NCI-H2029 treated with DMSO at 0.1 percent for 48 hours (cell line): ENCODE data around the gene GRM5.
"Not testable (repeated sequence)": the region's sequence is repeated elsewhere in the genome, so short reads cannot be mapped to it uniquely, and the experiment has no call there.

Experiments
- DNase-seq: peaks from one replicate; lab custom pipeline; 2025; lab: John Stamatoyannopoulos, UW

GRM5 gene

DNA sequence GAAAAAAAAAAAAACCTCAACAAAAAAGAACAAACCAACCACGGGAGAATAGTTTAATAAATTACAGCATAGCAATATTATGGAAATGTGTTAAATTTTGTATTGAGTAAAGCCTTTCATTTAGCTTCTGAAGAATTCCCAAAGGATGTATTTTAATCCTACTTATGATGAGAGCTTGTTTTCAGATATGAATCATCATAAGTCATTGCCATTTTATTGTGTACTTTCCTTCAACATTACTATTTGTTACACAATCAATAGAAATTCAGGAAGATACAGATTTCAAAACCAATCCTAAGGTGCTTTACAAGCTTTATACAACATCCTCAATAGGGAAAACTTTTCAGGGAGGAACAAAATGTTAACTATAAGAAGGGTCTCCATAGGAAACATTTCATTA is 527.7 kb downstream of the GRM5 start:
- no peak for DNase-seq

DNA sequence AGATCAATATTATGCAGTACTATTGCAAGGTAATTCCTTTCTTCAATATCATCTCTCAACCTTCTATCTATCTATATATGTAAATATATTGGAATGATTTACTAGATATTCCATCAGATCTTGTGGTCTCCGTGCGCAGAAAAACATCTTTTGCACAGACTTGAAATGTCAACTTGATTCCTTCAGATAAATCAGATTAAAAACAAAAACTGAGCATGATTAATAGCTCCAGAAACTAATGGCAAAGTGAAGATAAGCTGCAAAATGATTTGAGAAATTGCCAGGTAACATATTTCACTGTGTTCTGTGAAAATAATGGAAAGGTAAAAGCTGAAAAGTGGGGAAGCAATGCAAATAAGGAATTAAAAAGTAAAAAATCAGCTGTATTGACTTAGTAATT is 528.2 kb downstream of the GRM5 start:
- no peak for DNase-seq

DNA sequence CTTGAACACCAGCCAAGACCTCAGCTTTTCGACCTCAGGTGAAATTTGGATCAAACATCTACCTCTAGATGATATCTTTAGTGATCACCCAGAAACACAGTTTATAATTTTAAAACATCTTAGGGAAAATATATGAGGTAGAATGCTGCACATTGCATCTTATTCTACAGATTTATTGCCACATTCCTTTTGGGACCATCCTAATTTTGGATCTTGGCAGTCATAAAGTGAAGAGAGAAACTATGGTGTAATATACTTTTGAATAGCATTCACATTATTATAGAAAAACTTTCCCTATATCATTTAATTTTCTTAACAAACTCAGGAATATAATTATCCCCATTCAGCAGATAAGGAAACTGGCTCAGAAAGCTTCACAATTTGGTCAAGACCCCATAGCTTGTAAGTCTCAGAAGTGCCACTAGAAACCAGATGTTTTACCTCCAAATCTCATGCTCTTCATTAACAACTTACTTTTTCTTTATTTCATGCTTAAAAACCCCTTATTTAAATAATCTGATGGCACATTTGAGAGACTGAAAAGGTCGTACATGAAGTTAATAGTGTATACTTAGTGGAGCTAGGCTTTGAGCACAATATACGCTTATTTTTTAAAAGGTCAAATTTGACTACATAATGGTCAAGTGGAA is 529.0 kb downstream of the GRM5 start:
- DNase-seq = no peak

DNA sequence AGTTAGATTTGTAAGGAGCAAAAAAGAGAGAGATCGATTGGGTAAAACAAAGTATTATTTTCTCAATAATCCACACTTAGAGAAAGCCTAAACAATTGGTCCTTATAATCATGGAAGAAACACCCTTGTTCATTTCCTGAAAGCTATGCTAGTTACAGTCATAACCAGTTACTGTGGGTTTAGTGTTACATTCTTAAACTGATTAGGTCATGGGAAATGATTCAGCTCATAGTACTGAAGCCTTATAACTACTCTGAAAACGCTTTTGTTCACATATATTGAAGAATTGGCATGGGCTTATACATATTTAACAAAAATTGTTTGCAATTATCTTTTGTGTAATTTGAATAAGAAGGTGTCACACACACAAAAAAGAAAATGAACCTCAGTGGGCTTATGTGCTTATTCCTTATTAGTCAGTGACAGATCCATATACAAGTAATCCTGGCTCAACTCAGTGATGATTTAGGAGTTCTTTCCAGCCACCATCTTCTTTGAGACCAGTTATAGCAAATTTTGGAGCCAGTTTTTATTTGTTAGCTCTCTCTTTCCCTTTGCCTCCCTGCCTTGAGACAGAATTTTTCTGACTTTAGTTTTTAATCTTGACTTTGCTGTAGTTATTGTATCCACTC is 529.8 kb downstream of the GRM5 start:
- peak; percentile 6 for DNase-seq

DNA sequence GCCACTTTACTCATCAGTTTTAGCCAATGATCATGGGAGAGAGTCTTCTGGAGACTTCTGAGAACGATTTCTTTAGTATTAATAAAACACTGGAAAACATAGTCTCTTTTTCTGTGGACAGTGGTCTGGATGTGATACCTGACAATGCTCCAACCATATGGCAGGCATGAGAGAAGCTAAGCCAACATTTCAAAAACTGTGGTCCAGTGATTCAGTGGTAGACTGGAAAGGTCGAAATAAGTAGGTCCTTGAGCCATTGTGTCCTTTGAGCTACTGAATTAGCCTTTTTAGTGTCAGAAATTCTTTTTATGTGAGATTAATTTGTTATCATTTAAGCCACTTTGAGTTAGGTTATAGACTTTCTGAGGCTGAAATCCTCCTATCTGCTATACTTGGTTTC is 530.5 kb downstream of the GRM5 start:
- DNase-seq = no peak

DNA sequence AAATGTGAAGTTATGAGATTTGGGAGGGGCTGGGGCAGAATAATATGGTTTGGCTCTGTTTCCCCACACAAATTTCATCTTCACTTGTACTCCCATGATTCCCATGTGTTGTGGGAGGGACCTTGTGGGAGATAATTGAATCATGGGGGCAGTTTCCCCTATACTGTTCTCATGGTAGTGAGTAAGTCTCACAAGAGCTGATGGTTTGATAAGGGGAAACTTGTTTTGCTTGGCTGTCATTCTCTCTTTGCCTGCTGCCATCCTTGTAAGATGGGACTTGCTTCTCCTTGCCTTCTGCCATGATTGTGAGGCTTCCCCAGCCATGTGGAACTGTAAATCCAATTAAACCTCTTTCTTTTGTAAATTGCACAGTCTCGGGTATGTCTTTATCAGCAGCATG is 531.1 kb downstream of the GRM5 start:
- DNase-seq = not testable (repeated sequence)

DNA sequence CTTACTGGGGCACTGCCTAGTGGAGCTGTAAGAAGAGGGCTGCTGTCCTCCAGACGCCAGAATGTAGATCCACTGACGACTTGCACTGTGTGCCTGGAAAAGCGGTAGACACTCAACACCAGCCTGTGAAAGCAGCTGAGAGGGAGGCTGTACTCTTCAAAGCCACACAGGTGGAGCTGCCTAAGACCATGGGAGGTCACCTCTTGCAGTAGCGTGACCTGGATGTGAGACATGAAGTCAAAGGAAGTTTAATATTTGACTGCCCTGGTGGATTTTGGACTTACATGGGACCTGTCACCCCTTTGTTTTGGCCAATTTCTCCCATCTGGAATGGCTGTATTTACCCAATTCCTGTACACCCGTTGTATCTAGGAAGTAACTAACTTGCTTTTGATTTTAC is 531.6 kb downstream of the GRM5 start:
- no peak for DNase-seq

DNA sequence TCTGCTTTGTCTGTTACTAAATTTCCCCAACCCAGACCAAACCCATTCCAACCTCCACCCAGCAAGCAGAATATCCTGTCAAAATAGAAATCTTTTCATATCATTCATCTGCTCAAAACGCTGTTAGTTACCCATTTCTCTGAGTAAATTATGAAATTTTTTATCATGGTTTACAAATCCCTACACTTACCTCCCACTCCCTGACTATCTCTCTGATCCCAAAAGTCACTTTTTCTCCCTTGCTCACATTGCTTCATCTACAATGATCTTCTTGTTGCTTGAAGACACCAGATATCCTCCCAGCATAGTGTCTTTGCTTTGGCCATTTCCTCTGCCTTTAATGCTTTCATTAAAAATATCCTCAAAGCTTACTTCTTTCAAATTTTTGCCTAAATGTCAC is 532.8 kb downstream of the GRM5 start:
- no peak for DNase-seq

DNA sequence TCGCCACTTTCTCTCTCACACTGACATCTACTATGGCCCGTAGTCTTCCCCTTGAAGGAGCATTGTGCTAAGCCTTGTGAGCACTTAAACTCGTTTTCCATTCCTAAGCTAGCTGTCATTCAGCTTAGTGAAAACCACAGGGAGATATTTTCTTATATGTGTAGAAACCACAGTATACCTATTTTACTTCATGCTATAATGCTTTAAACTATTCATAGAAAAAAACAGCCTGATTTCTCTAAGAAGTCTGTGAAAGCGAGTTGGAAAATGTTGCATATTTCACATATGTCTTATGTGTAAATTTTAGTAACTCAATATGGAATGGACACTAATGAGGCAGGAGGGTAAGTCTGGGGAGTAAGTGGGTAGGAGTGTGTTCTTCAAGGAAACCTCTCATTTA is 534.0 kb downstream of the GRM5 start:
- DNase-seq = no peak

DNA sequence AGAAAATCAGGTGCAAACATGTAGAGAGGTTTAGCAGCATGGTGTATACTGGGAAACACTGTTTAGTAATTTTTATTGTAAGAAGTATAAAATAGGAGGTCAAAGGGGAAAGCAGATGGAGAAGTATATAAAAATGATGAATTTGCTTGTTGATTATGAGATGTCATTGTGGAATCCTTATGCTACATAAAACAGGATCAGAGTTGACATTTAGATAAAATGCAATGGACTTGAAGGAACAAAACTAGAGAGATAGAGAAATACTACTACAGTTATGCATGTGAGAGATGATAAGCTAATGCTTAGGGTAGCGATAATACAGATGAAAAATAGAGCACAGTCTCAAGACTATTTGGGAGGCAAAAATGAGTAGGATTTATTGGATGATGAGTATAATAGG is 536.4 kb downstream of the GRM5 start:
- no peak for DNase-seq

DNA sequence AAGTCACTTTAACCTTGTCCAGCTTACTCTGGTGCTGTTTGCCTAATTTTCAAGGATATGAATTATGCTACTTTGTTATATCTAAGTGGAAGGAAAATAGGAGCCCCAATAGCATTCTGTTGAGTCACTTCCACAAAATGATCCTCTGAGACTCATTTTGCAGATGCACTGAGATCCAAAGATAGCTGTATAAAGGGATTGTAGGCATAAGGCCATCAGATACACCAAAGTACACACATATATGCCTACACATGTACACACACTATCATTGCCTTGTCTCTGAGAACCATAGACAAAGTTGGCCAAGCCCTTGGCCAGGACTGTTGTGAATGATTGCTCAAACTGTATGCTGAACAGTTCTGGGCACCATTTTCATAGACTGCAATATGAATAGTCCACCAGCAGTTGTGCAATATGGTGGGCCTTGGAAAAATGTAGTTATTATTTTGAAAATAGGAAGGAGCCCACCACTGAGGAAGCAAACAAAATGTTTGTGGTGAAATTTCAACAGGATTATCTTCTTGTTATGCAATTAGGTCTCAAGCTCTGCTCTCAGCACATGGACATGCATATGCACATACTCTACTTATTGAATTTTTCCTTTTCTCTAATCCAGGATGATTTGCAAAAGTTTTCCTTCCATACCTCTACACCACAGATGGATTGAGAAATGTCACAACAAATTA is 542.3 kb downstream of the GRM5 start:
- no peak for DNase-seq

DNA sequence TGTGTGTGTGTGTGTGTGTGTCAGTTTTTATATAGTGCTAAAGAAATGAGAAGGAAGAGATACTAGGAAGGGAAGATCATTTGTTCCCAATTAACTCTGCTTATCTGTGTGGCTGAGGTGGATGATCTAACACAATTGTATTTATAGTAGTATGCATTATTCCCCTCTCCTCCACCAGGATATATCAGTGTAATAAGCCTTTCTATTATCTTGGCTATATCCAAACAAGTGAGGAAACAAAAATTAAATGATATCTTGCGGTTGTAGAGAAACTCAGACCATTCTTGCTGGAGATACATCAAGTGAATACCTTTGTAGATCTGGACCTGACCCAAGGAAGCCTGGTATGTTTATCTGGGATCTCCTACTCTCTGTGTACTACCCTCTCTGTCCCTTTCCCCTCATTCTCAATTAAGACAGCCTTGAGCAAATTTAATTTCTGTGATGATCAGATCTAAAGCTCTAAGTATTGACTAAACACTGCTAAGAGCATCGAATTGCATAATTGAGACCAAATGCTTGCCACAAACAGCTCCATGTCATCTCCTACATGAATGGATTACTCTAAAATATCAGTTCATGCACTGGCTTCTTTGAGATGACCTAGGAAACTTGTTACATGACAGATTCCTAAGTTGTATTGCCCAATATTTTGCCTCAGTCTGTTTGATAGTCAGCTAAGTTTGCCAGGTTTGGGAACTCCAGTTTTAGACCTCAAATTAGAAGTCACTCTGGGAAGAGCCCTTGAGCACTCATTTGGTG is 543.0 kb downstream of the GRM5 start:
- DNase-seq = no peak

DNA sequence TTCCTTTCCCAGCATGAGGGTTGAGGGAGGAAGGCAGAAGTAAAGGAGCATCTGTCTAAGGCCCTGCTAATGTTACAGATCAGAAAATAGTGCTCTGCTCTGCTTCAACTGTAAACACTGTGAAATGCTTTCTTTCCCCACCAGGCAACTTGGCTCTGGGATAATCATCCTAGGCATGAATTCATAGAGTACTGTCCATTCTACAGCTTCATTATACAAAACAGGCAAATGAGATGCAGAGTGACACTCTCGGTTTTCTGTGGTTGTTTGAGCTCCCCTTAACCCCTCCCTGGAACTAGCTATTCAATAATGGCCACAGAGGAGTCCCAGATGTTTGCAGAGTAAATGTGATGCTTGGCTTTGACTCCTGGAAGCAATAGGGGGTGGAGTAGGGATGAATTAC is 544.0 kb downstream of the GRM5 start:
- no peak for DNase-seq

DNA sequence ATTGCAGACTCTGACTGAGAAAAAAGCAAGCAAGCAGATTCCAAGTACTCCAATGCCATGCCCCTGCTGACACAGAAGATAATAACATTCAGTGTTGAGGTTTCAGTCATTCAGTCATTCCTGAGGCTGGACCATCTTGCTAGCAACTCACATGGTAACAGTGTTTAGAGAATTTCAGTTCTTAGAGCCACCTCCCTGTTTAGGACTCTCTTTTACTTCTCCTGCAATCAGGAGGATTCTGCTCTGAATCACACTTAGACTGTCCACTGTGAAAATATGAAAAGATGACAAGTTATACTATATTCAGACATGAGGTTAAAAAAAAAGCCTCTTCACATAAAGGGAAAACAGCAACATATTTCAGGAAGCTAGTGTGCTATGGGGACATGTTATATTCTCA is 544.4 kb downstream of the GRM5 start:
- DNase-seq = no peak

DNA sequence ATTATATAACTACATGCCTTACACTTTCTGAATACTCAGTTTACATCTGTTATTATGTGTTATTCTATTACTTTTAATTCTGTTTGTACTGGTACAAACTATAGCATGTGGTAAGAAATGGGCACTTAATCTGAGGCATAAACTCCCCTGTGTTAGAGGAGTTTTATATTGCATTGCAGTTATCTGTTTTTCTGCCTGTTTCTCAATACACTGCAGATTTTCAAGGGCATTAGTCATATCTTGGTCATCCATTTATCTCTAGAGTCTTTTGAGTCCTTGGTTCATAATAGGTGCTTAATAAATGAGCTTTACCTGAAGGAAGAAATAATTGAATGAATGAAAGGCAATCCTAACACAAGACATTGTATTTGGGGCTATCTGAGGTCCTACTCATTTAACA is 545.4 kb downstream of the GRM5 start:
- DNase-seq = no peak

DNA sequence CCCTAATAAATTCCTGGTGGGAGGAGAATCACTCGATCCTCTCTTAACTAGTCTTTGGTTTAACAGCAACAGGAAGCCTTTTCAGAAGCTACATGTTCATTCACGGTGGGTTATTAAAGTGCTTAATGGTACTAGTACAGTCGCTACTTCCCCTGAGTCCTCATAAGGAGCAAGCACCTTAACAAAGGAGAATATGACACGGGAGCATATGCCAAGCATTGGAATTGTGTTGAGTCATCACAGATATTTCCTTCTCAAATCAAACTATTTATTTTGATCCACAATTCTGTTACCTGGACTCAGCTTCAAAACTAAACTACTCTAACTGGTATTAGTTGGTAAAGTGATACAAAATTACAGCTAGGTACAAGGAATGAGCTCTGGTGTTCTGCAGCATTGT is 550.8 kb downstream of the GRM5 start:
- DNase-seq = no peak

DNA sequence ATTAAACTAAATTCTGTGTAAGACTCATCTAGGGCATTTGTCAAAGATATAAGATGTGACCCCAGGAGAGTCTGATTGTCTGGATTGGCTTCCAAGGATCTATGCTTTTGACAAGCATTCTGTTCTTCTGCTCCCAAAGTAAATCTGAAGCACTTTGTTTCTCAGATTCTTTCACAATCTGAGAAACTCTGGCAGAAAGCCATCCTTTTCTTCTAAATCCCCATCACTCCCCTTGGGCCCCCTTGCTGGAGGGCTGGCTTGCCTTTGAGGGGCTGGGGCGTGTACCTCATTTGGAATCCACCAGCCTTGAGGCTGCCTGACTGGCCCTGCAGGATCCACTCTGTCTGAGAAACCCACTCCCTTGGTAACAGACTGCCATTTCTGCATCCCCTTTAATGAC is 554.8 kb downstream of the GRM5 start:
- DNase-seq = no peak

DNA sequence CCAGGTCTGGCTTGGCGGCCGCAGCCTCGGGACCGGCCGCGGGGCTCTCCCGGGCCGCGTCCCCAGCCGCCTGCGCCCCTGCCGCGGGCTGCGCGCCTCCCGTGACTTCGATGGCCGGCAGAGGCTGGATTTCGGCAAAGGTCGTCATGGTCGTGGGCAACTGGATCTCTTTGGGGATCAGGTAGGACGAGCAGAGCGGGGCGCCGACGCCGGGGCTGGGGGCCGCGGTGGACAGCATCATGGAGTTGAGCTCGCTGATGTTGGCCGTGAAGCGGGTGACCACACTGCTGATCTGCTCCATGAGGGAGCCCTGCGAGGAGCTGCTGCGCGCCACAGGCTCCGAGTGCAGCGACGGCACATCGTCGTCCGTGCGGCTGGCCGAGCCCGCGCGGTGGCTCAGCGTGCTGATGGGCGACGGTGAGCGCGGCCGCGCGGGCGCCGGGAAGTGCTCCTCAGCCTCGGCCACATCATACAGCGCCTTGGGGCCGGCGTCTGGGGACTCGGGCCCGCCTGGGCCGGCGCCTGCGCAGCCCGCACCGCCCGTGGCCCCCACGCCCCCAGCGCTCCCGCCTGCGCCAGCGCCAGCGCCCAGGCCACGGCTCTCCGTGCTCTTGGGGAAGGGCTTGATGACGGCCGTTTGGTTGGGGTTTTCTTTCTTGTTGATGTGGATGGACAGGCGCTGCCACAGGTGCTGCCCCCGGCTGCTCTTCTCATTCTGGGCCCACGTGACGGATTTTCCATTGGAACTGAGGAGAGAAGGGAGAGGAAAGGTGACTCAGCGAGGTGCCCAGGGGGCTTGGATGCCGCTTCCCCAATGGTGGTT is 556.8 kb downstream of the GRM5 start:
- DNase-seq = no peak

DNA sequence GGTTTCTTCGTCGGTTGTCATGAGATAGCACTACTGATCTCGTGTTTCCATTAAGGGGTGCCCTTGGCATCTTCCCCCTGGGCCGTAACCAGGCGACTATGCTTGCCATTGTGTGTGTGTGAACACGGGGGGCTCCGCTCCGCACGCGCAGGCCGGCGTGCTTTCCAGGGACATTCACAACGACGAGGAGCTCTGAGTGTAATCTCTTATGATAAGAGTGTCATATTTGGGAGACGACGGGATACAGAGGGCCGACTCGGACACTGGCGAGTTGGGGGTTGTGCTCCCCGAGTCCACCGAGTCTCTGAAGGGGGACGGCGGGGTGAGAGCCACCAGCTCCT is 557.4 kb downstream of the GRM5 start:
- no peak for DNase-seq

DNA sequence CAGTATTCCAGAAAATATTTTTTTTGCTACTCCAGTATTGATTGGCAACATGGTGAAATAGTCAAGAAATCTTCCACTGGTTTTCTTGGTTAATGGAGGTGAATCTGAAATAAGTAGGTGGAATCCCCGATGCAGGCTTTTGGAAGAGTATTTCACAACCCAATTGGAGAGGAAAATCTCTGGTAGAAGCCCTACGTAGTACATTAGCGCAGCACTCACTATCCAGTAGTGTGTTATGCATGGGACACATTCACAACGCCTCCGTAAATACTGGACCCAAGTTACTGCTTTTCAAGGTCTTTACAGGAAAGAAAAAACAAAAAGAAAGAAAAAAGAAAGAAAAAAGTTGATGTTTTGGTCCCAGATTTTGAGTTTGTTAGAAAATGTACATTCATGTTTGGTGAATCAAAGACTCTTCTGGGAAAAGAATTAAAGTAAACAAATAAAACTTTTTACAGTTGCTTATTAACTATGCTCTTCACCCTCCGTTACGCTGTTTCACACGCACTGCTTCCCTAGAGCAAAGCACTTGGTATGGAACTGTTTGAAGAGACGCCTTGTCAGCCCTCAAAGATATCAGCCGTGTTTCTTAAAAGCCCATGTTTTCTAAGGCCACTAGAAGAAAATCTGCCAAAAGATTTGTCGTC is 557.9 kb downstream of the GRM5 start:
- DNase-seq = no peak

DNA sequence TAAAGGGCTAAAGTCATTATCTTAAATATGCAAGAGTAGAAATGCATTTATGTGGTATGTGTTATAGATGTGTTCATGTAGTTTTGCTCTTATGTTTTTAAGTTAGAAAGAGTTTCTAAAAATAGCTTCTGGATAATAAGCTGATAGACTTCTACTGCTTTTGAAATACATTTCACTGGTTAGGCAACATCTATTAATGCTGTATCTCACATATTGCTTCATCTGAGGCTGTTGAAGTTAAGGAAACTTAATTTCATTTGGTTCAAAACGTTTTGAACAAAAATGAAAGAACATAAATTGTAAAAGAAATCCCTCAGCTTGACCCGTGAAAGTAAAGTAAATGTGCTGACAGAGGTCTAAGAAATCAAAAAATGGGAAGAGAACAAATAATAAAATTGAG is 564.2 kb downstream of the GRM5 start:
- no peak for DNase-seq

DNA sequence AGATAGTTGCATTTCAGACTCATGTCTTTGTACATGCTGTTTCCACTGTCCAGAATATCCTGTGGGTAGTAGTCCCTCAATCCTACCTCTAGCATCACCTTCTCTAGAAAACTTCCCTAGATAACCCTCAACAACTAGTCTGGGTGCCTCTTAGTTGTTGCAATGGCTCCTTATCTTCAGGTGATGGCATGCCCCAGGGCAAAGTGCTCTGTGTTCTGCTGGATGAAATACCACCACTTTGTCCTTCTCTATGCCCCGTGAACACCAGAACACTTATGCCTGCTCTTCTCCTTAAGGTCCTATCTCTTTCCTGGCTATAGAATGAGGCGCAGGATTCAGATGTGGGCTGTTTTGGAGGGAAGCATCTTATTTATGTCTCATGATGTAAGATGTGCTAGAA is 569.9 kb downstream of the GRM5 start:
- DNase-seq = no peak
